GM18951 (cell line): ENCODE measurements around the gene PALB2.
"Not testable (repeated sequence)": the region's sequence is repeated elsewhere in the genome, so short reads cannot be mapped to it uniquely, and the experiment has no call there.

Source experiments
- POLR2A ChIP-seq: IDR thresholded peaks from 4 replicates; pipeline ENCODE4 v1.6.1; 2011; ENCODE audit warnings: mild to moderate bottlenecking; ENCODE audit not compliant: insufficient read length, insufficient read depth; ENCODE audit errors: extremely low read depth
- in situ Hi-C: fragments of 300-500 bp; cut with MboI; formaldehyde crosslinking; loops from one replicate; pipeline ENCODE4 v1.12.0; 2022; ENCODE audit warnings: low sequenced_read_pairs, mixed read lengths, inconsistent platforms; ENCODE audit not compliant: unreplicated experiment

Gene PALB2

DNA sequence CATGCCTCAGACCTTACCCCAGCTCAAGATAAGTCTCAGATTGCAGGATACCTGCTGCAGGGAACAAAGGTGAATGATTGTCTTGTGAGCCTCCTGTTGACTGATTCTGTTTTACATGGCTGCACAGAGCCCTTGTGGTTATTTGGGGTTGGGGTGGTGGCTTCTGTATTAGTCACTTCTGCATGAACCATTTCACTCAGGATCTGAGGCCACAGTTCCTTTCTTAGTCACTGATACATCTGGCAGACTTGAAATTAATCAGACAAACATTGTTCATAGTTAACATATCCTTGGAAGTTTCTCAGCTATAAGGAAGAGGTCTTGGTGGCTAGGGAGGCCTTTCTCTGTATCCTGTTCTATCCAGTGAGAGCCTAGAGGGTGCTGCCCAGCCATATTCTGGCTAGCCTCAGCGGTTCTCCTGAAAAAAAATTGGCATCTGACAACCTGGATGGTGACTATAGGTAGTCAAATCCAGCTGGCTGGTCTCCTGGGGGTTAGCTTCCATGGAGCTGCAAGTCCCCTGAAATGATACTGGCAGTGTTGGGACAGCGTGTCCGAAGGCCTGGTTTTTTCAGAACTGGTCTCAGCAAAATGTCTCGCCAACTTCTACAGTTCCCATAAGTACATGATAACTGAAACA is 29.1 kb upstream of the PALB2 start:
- in situ Hi-C loops = no loop called here
- no peak for TF ChIP-seq POLR2A

GRCh38 chr16:23668873-23669272 is 27.8 kb upstream of the PALB2 start:
- in situ Hi-C loops = no loop called here
- no peak for TF ChIP-seq POLR2A

DNA sequence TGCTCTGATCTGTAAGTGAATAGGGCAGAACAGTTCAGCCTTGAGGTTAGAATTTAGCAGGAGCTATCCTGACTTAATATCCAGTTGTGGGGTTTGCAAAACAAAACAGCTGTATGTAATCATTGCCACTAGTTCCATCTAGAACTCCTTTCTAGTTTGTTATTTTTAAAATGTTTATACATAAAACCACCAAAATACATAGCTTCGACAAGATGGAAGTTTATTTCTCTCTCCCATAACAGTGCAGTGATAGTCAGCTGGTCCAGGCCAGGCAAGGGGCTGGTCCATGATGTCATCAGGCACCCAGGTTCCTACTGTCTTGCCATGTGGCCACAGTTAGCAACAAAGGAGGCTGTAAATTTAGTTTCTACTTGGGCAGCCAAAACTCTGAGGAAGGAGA is 27.1 kb upstream of the PALB2 start:
- TF ChIP-seq POLR2A = no peak
- in situ Hi-C loops = no loop called here

- no peak for TF ChIP-seq POLR2A
- in situ Hi-C loops = no loop called here
Observed at GRCh38 chr16:23667355-23667659, 26.2 kb upstream of the PALB2 start.

GRCh38 chr16:23666571-23667354 is 25.7 kb upstream of the PALB2 start:
- in situ Hi-C loops = no loop called here
- no peak for TF ChIP-seq POLR2A

GRCh38 chr16:23663918-23664317 is 22.8 kb upstream of the PALB2 start:
- in situ Hi-C loops = no loop called here
- TF ChIP-seq POLR2A = no peak

DNA sequence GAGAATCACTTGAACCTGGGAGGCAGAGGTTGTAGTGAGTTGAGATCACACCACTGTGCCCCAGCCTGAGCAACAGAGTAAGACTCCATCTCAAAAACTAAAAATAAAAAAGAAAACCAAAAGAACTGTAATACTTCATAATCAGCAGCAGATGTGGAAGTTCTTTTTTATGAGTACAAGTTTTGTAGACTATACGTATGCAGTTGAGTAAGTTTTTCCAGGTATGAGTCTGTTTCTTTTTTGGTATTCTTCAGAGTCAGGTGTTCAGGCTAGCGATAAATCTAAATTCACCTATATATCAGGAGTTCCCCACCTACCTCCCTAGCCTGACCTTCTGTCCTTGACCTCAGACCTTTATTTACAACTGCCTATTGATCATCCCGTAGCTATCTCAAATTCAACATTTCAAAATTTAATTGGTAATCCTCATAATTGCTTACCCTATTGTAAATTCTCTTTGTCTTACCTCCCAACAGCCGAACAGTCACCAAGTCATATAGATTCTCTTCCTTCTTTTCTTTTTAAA is 10.9 kb upstream of the PALB2 start:
- no peak for TF ChIP-seq POLR2A
- in situ Hi-C loops = no loop called here

DNA sequence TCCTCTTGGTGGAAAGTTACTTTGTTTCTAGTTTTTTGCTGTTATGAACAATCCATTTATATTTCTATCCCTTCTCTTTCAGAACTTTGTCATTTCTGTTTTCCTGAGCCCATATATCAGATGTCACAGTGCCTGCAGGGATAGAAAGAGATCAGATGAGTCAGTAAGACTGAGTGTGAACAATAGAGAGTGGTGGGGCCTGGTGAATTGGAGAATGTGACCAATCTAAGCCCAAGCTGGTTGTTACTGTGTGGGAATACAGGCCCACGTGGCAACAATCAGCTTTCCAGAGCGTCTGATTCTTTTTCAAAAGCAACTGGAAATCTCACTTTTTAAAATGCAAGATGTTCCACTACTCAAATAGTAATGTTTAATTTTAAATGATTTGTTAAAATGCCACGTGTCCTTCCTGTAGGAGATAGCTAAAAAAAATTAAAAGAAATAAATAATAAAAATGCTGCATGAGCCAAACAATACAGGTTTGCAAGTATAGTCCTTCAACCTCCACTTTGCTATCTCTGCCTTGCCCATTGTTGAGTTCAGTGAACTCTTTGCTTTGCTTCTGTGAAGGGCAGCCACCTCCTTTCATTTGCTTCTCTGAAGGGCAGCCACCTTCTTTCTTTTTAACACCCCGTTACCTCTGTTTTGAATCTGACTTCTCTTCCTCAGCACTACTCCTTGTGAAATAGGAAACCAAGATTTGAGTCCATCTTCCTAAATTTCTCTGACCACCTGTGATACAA is 9.7 kb upstream of the PALB2 start:
- TF ChIP-seq POLR2A = no peak
- in situ Hi-C loops = no loop called here

DNA sequence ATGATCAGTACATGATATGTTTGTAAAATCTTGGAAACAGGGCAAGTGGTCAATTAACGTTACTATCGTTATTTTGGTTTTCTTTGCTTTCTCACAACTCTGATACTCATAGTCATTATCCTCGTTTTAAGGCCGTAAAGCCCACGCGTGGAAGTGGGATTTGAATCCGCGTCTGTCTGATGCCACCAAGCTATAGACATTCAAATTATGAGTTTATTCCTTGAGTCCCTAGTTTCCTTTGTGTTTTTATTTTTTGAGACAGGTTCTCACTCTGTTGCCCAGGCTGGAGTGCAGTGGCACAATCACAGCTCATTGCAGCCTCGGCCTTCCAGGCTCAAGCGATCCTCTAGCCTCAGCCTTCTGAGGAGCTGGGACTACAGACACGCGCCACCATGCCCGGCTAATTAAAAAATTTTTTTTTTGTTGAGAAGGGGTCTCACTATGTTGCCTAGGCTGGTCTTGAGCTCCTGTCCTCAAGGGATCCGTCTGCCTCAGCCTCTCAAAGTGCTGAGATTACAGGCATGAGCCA is 1.2 kb upstream of the PALB2 start:
- in situ Hi-C loops = no loop called here
- TF ChIP-seq POLR2A = no peak

- in situ Hi-C loops = no loop called here
- TF ChIP-seq POLR2A = no peak
Observed at GRCh38 chr16:23640615-23640930, 537 bp downstream of the PALB2 start.

DNA sequence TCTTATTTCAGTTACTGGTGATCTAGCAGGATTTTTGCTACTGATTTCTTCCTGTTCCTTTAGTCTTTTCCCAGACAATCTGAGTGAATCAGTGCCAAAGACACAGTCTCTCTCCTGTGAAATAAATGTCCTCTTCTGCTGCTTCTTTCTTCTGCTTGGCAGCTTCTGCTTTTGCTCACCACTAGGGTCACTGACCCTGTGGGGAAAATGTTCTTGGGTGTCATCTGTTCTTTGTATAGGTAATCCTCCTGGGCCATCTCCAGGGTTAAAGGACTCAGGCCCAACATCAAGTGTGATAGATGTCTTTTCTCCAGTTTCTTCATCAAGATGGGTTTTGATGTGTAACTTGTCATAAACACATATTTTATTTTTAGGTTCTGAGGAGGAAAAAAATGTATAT is 5.2 kb downstream of the PALB2 start:
- no peak for TF ChIP-seq POLR2A
- in situ Hi-C loops = no loop called here

GRCh38 chr16:23634461-23635036 is 6.6 kb downstream of the PALB2 start:
- in situ Hi-C loops = no loop called here

GRCh38 chr16:23631874-23632273 is 9.2 kb downstream of the PALB2 start:
- in situ Hi-C loops = not testable (repeated sequence)

More at GRCh38 chr16:23634461-23635036, 6.6 kb downstream of the PALB2 start:
- TF ChIP-seq POLR2A = no peak

DNA sequence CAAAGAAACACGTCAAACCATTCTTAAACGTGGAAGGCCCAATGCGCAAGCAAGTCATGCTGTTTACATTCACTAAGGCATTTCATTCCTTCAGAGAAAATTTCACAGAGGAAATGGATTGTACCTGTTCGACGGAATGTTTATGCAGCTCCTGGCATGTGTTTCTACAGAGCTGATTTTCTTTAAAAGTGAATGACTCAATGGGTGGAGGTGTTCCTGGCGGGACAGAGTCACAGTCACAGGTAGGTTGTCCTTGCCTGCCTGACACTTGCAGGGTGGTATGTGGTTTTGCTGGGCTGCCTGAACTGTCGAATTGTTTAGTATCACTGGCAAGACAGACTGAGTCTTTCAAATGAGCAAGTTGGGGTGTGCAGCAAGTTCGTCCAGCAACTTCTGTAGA is 11.6 kb downstream of the PALB2 start:
- in situ Hi-C loops = no loop called here
- TF ChIP-seq POLR2A = no peak

DNA sequence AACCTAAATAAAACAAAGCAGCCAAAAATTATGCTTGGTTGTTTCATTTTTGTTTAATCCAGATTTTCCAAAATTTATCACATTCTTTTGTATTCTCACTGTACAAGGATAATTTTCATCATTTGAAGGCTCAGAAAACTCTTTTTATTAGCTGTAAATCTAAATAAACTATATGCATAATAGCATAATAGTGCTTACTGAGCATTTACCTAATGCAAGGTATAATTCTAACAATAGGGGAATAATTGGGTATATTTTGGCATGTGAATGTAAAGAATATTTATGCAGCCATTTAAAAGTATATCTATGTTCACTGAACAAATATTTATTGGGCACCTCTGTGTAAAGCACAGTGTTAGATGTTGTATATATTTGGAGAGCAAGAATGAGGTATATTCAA is 17.0 kb downstream of the PALB2 start:
- in situ Hi-C loops = no loop called here
- no peak for TF ChIP-seq POLR2A
